IMR-90 (cell line): Measurements from ENCODE around the gene PAM16. TPM values are rescaled to one million over a fixed set of nuclear protein-coding genes. Genes with fewer than 3 reads are reported as not detected.

Experiments
- ATAC-seq: fragments of 200-7000 bp; cut with Tn5 transposase; 2 replicates; pipeline ENCODE4 v1.9.1; 2020; ENCODE audit warnings: low read depth, mild to moderate bottlenecking, moderate library complexity
- BruUV-seq: library from RNA; stranded (reverse); fragments of 400-500 nt; replicated peaks from 2 replicates; lab custom pipeline; 2021; lab: Mats Ljungman, UMichigan
- CTCF ChIA-PET: fragments of 300-600 bp; formaldehyde crosslinking; extraction: SDS; loops from one replicate; lab custom pipeline; 2021; ENCODE audit warnings: antibody characterized with exemption; lab: Yijun Ruan, JAX
- POLR2A ChIA-PET: fragments of 300-600 bp; sonication (Branson Sonifier 250); formaldehyde crosslinking; loops from one replicate; lab custom pipeline; 2022; ENCODE audit warnings: antibody characterized with exemption; ENCODE audit not compliant: unreplicated experiment; lab: Charles Lee
- DNase-seq: peaks from one replicate; pipeline ENCODE4 v3.0.0; 2013
- H2AFZ ChIP-seq: replicated peaks from 2 replicates; pipeline ENCODE3; 2013; ENCODE audit warnings: low read length, mild to moderate bottlenecking; ENCODE audit not compliant: poor library complexity
- H2AK5ac ChIP-seq: 2 replicates; pipeline ENCODE4 v1.6.1; 2013; ENCODE audit warnings: low read depth, low read length, inconsistent platforms
- H2AK9ac ChIP-seq: replicated peaks from 2 replicates; pipeline ENCODE3; 2013; ENCODE audit warnings: mild to moderate bottlenecking, low read depth, low read length, moderate library complexity; ENCODE audit not compliant: poor library complexity
- H2BK120ac ChIP-seq: 2 replicates; pipeline ENCODE4 v1.6.1; 2013; ENCODE audit warnings: low read depth, low read length, inconsistent platforms
- H2BK15ac ChIP-seq: 3 replicates; pipeline ENCODE4 v1.6.1; 2013; ENCODE audit warnings: low read depth, low read length, inconsistent platforms
- H2BK20ac ChIP-seq: 2 replicates; pipeline ENCODE4 v1.6.1; 2013; ENCODE audit warnings: low read depth, mild to moderate bottlenecking, inconsistent platforms, low read length, moderate library complexity
- H2BK5ac ChIP-seq: 2 replicates; pipeline ENCODE4 v1.6.1; 2013; ENCODE audit warnings: mild to moderate bottlenecking, low read depth, low read length, inconsistent platforms; ENCODE audit not compliant: poor library complexity, severe bottlenecking
- H3K14ac ChIP-seq: replicated peaks from 2 replicates; pipeline ENCODE4 v1.6.1; 2013; ENCODE audit warnings: low read depth, low read length, inconsistent platforms
- H3K18ac ChIP-seq: 2 replicates; pipeline ENCODE4 v1.6.1; 2013; ENCODE audit warnings: low read depth, low read length, control low read depth
- H3K23ac ChIP-seq: 2 replicates; pipeline ENCODE4 v1.6.1; 2013; ENCODE audit warnings: low read depth, low read length, inconsistent platforms
- H3K27ac ChIP-seq: 2 replicates; pipeline ENCODE4 v1.5.1; 2013; ENCODE audit warnings: mild to moderate bottlenecking, control low read depth, low read length; ENCODE audit not compliant: insufficient read depth
- H3K27me3 ChIP-seq: 2 replicates; pipeline ENCODE4 v1.6.1; 2013; ENCODE audit warnings: low read length; ENCODE audit not compliant: control insufficient read depth, insufficient read depth
- H3K36me3 ChIP-seq: 2 replicates; pipeline ENCODE4 v1.6.1; 2013; ENCODE audit warnings: low read length, mixed read lengths; ENCODE audit not compliant: control insufficient read depth, insufficient read depth
- H3K4ac ChIP-seq: 2 replicates; pipeline ENCODE4 v1.6.1; 2013; ENCODE audit warnings: low read depth, low read length, inconsistent platforms
- H3K4me1 ChIP-seq: 2 replicates; pipeline ENCODE4 v1.6.1; 2013; ENCODE audit warnings: low read length, mixed read lengths; ENCODE audit not compliant: control insufficient read depth, insufficient read depth
- H3K4me2 ChIP-seq: 2 replicates; pipeline ENCODE4 v1.6.1; 2013; ENCODE audit warnings: low read depth, mild to moderate bottlenecking, control low read depth, low read length, moderate library complexity
- H3K4me3 ChIP-seq: 2 replicates; pipeline ENCODE4 v1.5.1; 2013; ENCODE audit warnings: low read depth, mild to moderate bottlenecking, control low read depth, low read length, moderate library complexity; ENCODE audit not compliant: insufficient read depth
- H3K56ac ChIP-seq: 2 replicates; pipeline ENCODE4 v1.6.1; 2013; ENCODE audit warnings: low read length, inconsistent platforms; ENCODE audit not compliant: insufficient read depth; ENCODE audit errors: extremely low read depth
- H3K79me1 ChIP-seq, 2 experiments: 2 replicates each; pipeline ENCODE4 v1.6.1; 2013; ENCODE audit warnings: low read length in 2 of 2, inconsistent platforms in 1 of 2, low read depth in 1 of 2
- H3K9ac ChIP-seq: 2 replicates; pipeline ENCODE4 v1.6.1; 2013; ENCODE audit warnings: low read depth, low read length, control low read depth
- H3K9me1 ChIP-seq: 2 replicates; pipeline ENCODE4 v1.6.1; 2013; ENCODE audit warnings: low read length, inconsistent platforms; ENCODE audit not compliant: insufficient read depth
- H3K9me3 ChIP-seq: 2 replicates; pipeline ENCODE4 v1.6.1; 2013; ENCODE audit warnings: low read length; ENCODE audit not compliant: control insufficient read depth, insufficient read depth
- H4K20me1 ChIP-seq: 2 replicates; pipeline ENCODE4 v1.6.1; 2013; ENCODE audit warnings: low read length, inconsistent platforms; ENCODE audit not compliant: insufficient read depth
- H4K5ac ChIP-seq: 2 replicates; pipeline ENCODE4 v1.6.1; 2013; ENCODE audit warnings: mild to moderate bottlenecking, low read depth, low read length, control low read depth
- H4K8ac ChIP-seq, 2 experiments: 2 replicates each; pipeline ENCODE4 v1.6.1; 2013; ENCODE audit warnings: low read depth in 2 of 2, low read length in 2 of 2, control low read depth in 1 of 2, inconsistent platforms in 1 of 2
- H4K91ac ChIP-seq: 2 replicates; pipeline ENCODE4 v1.6.1; 2013; ENCODE audit warnings: low read depth, low read length, inconsistent platforms; ENCODE audit not compliant: insufficient read depth
- CEBPB ChIP-seq: IDR thresholded peaks from 2 replicates; pipeline ENCODE4 v1.6.1; 2012; ENCODE audit warnings: low read depth, low read length, improper control_type of control experiment
- FOS ChIP-seq: fragments of 150-350 bp; IDR thresholded peaks from 2 replicates; pipeline ENCODE4 v1.6.1; 2016; ENCODE audit warnings: low read depth, low read length
- POLR2A ChIP-seq: IDR thresholded peaks from 2 replicates; pipeline ENCODE4 v1.6.1; 2012; ENCODE audit warnings: mild to moderate bottlenecking, low read depth, low read length
- RFX5 ChIP-seq: IDR thresholded peaks from 2 replicates; pipeline ENCODE4 v1.8.0; 2012; ENCODE audit warnings: low read depth, mild to moderate bottlenecking, low read length, moderate library complexity
- WGBS, 2 experiments: methylation state at CpG; one replicate each; pipeline versions ENCODE4 v1.1.5 to v1.1.7; 2013; ENCODE audit warnings: missing lambda C conversion rate in 2 of 2; ENCODE audit not compliant: insufficient read length in 1 of 2; ENCODE audit errors: extremely low coverage in 2 of 2; 5-methylcytosine and 5-hydroxymethylcytosine counted together
- dilution Hi-C: fragments of 300-500 bp; cut with HindIII; formaldehyde crosslinking; loops from one replicate; pipeline ENCODE4 v1.14.3; 2018; ENCODE audit warnings: low sequenced_read_pairs; ENCODE audit not compliant: unreplicated experiment
- in situ Hi-C: fragments of 300-500 bp; cut with MboI; formaldehyde crosslinking; loops from 3 replicates; pipeline ENCODE4 v1.14.3; 2019; ENCODE audit warnings: low sequenced_read_pairs, inconsistent platforms, mixed read lengths
- intact Hi-C: fragments of 100-400 bp; cut with micrococcal nuclease; formaldehyde crosslinking; loops from 2 replicates; pipeline ENCODE4 v1.10.0; 2022
- polyA plus RNA-seq, 3 experiments: library from polyadenylated mRNA; depleted of rRNA; stranded (reverse); fragments of >200 nt; gene quantifications; 2 replicates each; pipeline ENCODE4 v1.2.3, GENCODE V29; 2012; ENCODE audit warnings: low replicate concordance in 1 of 3
- total RNA-seq: library from RNA; depleted of rRNA; stranded (reverse); fragments of >200 nt; gene quantifications from 2 replicates; pipeline ENCODE4 v1.2.3, GENCODE V29; 2012
- TF ChIP-seq, protein P1 (sequence below): fragments of 150-350 bp; IDR thresholded peaks from 2 replicates; pipeline ENCODE4 v1.6.1; 2017; ENCODE audit warnings: mild to moderate bottlenecking, antibody characterized with exemption, low read length, low read depth
- TF ChIP-seq, protein P2 (sequence below): conservative IDR thresholded peaks from 2 replicates; pipeline ENCODE4 v1.5.1; 2012; ENCODE audit warnings: mild to moderate bottlenecking, low read depth, low read length, improper control_type of control experiment

The PAM16 gene
- total and polyA plus RNA-seq, 2 of the 4 experiments (the other 2 are of a cell fraction), result 17.9 to 48.4 TPM

DNA sequence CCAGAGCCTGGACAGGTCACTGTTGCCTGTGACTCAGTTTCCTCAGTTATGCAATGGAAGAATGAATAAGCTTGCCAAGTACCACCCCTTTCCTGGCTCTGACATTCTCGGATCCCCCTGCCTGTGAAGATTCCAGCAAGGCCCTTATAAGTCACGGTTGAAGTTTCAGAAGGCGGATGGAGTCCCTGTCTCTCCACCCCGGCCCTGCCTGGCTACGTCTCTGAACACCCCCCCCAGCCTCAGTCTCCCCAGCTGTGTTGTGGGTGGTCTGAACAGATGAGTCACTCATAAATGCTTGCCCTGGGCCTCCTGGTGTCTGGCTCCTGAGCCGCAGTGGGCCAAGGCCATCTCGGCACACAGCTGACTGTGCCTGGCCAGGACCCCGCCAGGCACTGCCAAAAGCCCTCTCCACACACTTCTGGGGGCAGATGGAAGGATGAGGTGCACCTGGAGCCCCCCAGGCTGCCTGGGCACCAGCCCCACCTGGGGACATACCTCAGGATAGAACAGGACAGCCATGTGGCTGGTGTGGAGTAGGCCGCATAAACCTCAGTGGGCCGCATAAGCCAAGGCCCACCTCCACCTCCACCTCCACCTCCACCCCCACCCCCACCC is 35.9 kb upstream of the PAM16 start:
- Histone ChIP-seq H4K20me1 (peaks cover 51% of the 10 kb centered on the region), H4K91ac (peak overlapping the region; percentile 52), H2BK5ac (peak overlapping the region; percentile 48), H2AK5ac (peak overlapping the region; percentile 69), H3K79me1 (peaks cover 0 to 79% of the 10 kb centered on the region in 2 experiments; a peak in 2 of 4 replicates), H3K9me3 (no peaks in the 10 kb centered on the region), H2BK15ac (0 out of 3 replicates have a peak overlapping the region, but pooled peaks have one; percentile 14), H4K5ac (no peak overlapping the region), H2BK120ac (peak overlapping the region; percentile 34), H3K4me1 (peaks cover 39% of the 10 kb centered on the region), H3K9me1 (peaks cover 21% of the 10 kb centered on the region), H3K4ac (peak overlapping the region; percentile 59), H3K23ac (peak overlapping the region; percentile 15; the same call in 1 of the 2 replicates), H2AFZ (peak overlapping the region; percentile 48), H2BK20ac (0 out of 2 replicates have a peak overlapping the region, but pooled peaks have one; percentile 53), H3K9ac (no peak overlapping the region), H3K4me2 (no peak overlapping the region), H3K18ac (no peak overlapping the region), H3K36me3 (peaks cover 23% of the 10 kb centered on the region), H3K56ac (no peak overlapping the region), H3K14ac (peak overlapping the region; percentile 58), H4K8ac (peak overlapping the region; percentile 15 to 24; a peak in 1 of 4 replicates), H3K27ac (peak overlapping the region; percentile 34; the same call in 1 of the 2 replicates), H2AK9ac (peak overlapping the region; percentile 65), H3K4me3 (no peak overlapping the region), H3K27me3 (no peaks in the 10 kb centered on the region)
- CTCF ChIA-PET, result interaction anchor here (2.4 kb wide), 1 partner anchor 15 kb away, joined by 7 read pairs; no protein-coding TSS in a partner anchor
- in situ Hi-C loops (no loop called here), intact Hi-C loops (no loop called here), dilution Hi-C loops (no loop called here)
- BruUV-seq, result no TSS peak
- POLR2A ChIA-PET, result interaction anchor here (1.4 kb wide), 1 partner anchor 9 kb away, joined by 4 read pairs; no protein-coding TSS in a partner anchor
- TF ChIP-seq RFX5 (no peak), POLR2A (peak; percentile 24; the same call in 1 of the 2 replicates), FOS (peak; percentile 47; the same call in 1 of the 2 replicates), CEBPB (peak; percentile 13; the same call in 1 of the 2 replicates)
- TF ChIP-seq, protein P1, sequence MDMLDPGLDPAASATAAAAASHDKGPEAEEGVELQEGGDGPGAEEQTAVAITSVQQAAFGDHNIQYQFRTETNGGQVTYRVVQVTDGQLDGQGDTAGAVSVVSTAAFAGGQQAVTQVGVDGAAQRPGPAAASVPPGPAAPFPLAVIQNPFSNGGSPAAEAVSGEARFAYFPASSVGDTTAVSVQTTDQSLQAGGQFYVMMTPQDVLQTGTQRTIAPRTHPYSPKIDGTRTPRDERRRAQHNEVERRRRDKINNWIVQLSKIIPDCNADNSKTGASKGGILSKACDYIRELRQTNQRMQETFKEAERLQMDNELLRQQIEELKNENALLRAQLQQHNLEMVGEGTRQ, result no peak
- TF ChIP-seq, protein P2, sequence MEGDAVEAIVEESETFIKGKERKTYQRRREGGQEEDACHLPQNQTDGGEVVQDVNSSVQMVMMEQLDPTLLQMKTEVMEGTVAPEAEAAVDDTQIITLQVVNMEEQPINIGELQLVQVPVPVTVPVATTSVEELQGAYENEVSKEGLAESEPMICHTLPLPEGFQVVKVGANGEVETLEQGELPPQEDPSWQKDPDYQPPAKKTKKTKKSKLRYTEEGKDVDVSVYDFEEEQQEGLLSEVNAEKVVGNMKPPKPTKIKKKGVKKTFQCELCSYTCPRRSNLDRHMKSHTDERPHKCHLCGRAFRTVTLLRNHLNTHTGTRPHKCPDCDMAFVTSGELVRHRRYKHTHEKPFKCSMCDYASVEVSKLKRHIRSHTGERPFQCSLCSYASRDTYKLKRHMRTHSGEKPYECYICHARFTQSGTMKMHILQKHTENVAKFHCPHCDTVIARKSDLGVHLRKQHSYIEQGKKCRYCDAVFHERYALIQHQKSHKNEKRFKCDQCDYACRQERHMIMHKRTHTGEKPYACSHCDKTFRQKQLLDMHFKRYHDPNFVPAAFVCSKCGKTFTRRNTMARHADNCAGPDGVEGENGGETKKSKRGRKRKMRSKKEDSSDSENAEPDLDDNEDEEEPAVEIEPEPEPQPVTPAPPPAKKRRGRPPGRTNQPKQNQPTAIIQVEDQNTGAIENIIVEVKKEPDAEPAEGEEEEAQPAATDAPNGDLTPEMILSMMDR, result no peak
- DNase-seq (no peak), ATAC-seq (peak; percentile 2; the same call in 1 of the 2 replicates)
- WGBS, 2 experiments, result no CpG with 5 or more reads among the region's 10 CpGs
